ENCODE data around the gene IQGAP1.
A peak's percentile ranks its signal among the peaks of the same experiment; 100 is the strongest.
"Not testable (repeated sequence)": the region's sequence is repeated elsewhere in the genome, so short reads cannot be mapped to it uniquely, and the experiment has no call there.

The IQGAP1 gene

GRCh38 chr15:90387534-90388461 is at the start of gene IQGAP1:
IQGAP1 (plus strand) TSS chr15:90388242; CDS start chr15:90388342, 100 bp downstream.
- DNase-seq: peak; percentile 87

GRCh38 chr15:90338532-90338931 is 49.5 kb upstream of the IQGAP1 start:
- DNase-seq: no peak

GRCh38 chr15:90340345-90340744 is 47.7 kb upstream of the IQGAP1 start:
- no peak for DNase-seq

GRCh38 chr15:90343302-90343790 is 44.7 kb upstream of the IQGAP1 start:
- no peak for DNase-seq

GRCh38 chr15:90344662-90345061 is 43.4 kb upstream of the IQGAP1 start:
- no peak for DNase-seq

- DNase-seq: no peak
These were observed 42.2 kb upstream of the IQGAP1 start for GRCh38 chr15:90345857-90346256.

GRCh38 chr15:90347431-90348065 is 40.5 kb upstream of the IQGAP1 start:
- not testable (repeated sequence) for DNase-seq

- DNase-seq: no peak
These were observed 39.6 kb upstream of the IQGAP1 start for GRCh38 chr15:90348456-90348855.

- DNase-seq: no peak
These were observed 39.0 kb upstream of the IQGAP1 start for GRCh38 chr15:90349072-90349471.

- DNase-seq: no peak
These were observed 38.2 kb upstream of the IQGAP1 start for GRCh38 chr15:90349821-90350220.

GRCh38 chr15:90351479-90352106 is 36.4 kb upstream of the IQGAP1 start:
- DNase-seq: no peak

- DNase-seq: peak; percentile 97
These were observed 35.7 kb upstream of the IQGAP1 start, which contains the start of gene ZNF774 for GRCh38 chr15:90352107-90352893. ZNF774 (plus strand) TSS chr15:90352284; CDS start chr15:90354661, 2,377 bp downstream.

- DNase-seq: no peak
These were observed 33.1 kb upstream of the IQGAP1 start for GRCh38 chr15:90354986-90355385.

- no peak for DNase-seq
These were observed 29.7 kb upstream of the IQGAP1 start for GRCh38 chr15:90358124-90359033.

- no peak for DNase-seq
These were observed 27.3 kb upstream of the IQGAP1 start for GRCh38 chr15:90360746-90361145.

GRCh38 chr15:90362936-90363212 is 25.2 kb upstream of the IQGAP1 start:
- DNase-seq: no peak

GRCh38 chr15:90364251-90364650 is 23.8 kb upstream of the IQGAP1 start:
- DNase-seq: no peak

- DNase-seq: no peak
These were observed 22.5 kb upstream of the IQGAP1 start for GRCh38 chr15:90365414-90366055.

GRCh38 chr15:90367576-90367975 is 20.5 kb upstream of the IQGAP1 start:
- no peak for DNase-seq

- no peak for DNase-seq
These were observed 13.0 kb upstream of the IQGAP1 start for GRCh38 chr15:90375071-90375470.

GRCh38 chr15:90376789-90377188 is 11.3 kb upstream of the IQGAP1 start:
- no peak for DNase-seq

Data from retina (tissue), 1 donor.